GM19468 (cell line): Measurements from ENCODE around the gene TAS2R60.

Experiments used
- ATAC-seq: cut with Tn5 transposase; IDR thresholded peaks from one replicate; pipeline ENCODE4 v1.9.1; 2021; ENCODE audit warnings: mild to moderate bottlenecking, moderate library complexity, moderate number of reproducible peaks; ENCODE audit not compliant: unreplicated experiment; ENCODE audit errors: extremely low read depth

Gene TAS2R60

GRCh38 chr7:143436325-143436946, 6.8 kb upstream of the TAS2R60 start:
- ATAC-seq: peak; percentile 78

GRCh38 chr7:143437578-143437977, 5.7 kb upstream of the TAS2R60 start:
- peak; percentile 28 for ATAC-seq

- no peak for ATAC-seq
These were observed 3.4 kb upstream of the TAS2R60 start for GRCh38 chr7:143439866-143440265.

GRCh38 chr7:143444063-143444782, 970 bp downstream of the TAS2R60 start:
- ATAC-seq: no peak

GRCh38 chr7:143444785-143445184, 1.5 kb downstream of the TAS2R60 start:
- ATAC-seq: no peak

GRCh38 chr7:143447466-143447865, 4.2 kb downstream of the TAS2R60 start:
- ATAC-seq: no peak

- no peak for ATAC-seq
These were observed 5.2 kb downstream of the TAS2R60 start for GRCh38 chr7:143448429-143448828.

- no peak for ATAC-seq
These were observed 6.5 kb downstream of the TAS2R60 start for GRCh38 chr7:143449793-143450192.

- ATAC-seq: no peak
These were observed 7.9 kb downstream of the TAS2R60 start for GRCh38 chr7:143451122-143451521.

GRCh38 chr7:143451746-143452145, 8.5 kb downstream of the TAS2R60 start:
- no peak for ATAC-seq

- no peak for ATAC-seq
These were observed 9.2 kb downstream of the TAS2R60 start for GRCh38 chr7:143452495-143452894.

- no peak for ATAC-seq
These were observed 10.9 kb downstream of the TAS2R60 start for GRCh38 chr7:143454091-143454680.

GRCh38 chr7:143455491-143455890, 12.2 kb downstream of the TAS2R60 start:
- no peak for ATAC-seq

GRCh38 chr7:143455942-143456341, 12.7 kb downstream of the TAS2R60 start:
- no peak for ATAC-seq

GRCh38 chr7:143456992-143457793, 13.9 kb downstream of the TAS2R60 start:
- ATAC-seq: no peak

GRCh38 chr7:143458263-143458662, 15.0 kb downstream of the TAS2R60 start:
- no peak for ATAC-seq

GRCh38 chr7:143458681-143459080, 15.4 kb downstream of the TAS2R60 start:
- ATAC-seq: no peak

- ATAC-seq: no peak
These were observed 16.1 kb downstream of the TAS2R60 start for GRCh38 chr7:143459359-143459758.

GRCh38 chr7:143460271-143460979, 17.2 kb downstream of the TAS2R60 start:
- ATAC-seq: no peak

- no peak for ATAC-seq
These were observed 18.8 kb downstream of the TAS2R60 start for GRCh38 chr7:143462045-143462444.
